GM18870 (cell line): ENCODE results near the gene GRID1.

ENCODE experiments used
- ATAC-seq: cut with Tn5 transposase; IDR thresholded peaks from one replicate; pipeline ENCODE4 v1.9.1; 2021; ENCODE audit warnings: moderate library complexity; ENCODE audit not compliant: unreplicated experiment

The GRID1 gene

GRCh38 chr10:86071758-86072157, 294.8 kb downstream of the GRID1 start:
- no peak for ATAC-seq

- no peak for ATAC-seq
These were observed 295.4 kb downstream of the GRID1 start for GRCh38 chr10:86071145-86071544.

- no peak for ATAC-seq
These were observed 296.3 kb downstream of the GRID1 start for GRCh38 chr10:86070278-86070677.

GRCh38 chr10:86068231-86069054, 298.2 kb downstream of the GRID1 start:
- ATAC-seq: no peak

GRCh38 chr10:86067436-86068050, 299.1 kb downstream of the GRID1 start:
- ATAC-seq: no peak

- ATAC-seq: no peak
These were observed 299.9 kb downstream of the GRID1 start for GRCh38 chr10:86066696-86067095.

GRCh38 chr10:86065711-86066251, 300.8 kb downstream of the GRID1 start:
- ATAC-seq: no peak

GRCh38 chr10:86064931-86065662, 301.5 kb downstream of the GRID1 start:
- no peak for ATAC-seq

GRCh38 chr10:86064219-86064618, 302.4 kb downstream of the GRID1 start:
- no peak for ATAC-seq

GRCh38 chr10:86063341-86063740, 303.3 kb downstream of the GRID1 start:
- ATAC-seq: no peak

- no peak for ATAC-seq
These were observed 303.9 kb downstream of the GRID1 start for GRCh38 chr10:86062647-86063145.

- no peak for ATAC-seq
These were observed 304.4 kb downstream of the GRID1 start for GRCh38 chr10:86062198-86062550.

GRCh38 chr10:86061278-86062197, 305.1 kb downstream of the GRID1 start:
- ATAC-seq: no peak

- ATAC-seq: no peak
These were observed 306.0 kb downstream of the GRID1 start for GRCh38 chr10:86060386-86061277.

GRCh38 chr10:86059892-86060291, 306.7 kb downstream of the GRID1 start:
- ATAC-seq: no peak

GRCh38 chr10:86058964-86059363, 307.6 kb downstream of the GRID1 start:
- ATAC-seq: no peak

- ATAC-seq: no peak
These were observed 308.9 kb downstream of the GRID1 start for GRCh38 chr10:86057708-86058107.

GRCh38 chr10:86056672-86057071, 309.9 kb downstream of the GRID1 start:
- no peak for ATAC-seq

GRCh38 chr10:86055928-86056327, 310.7 kb downstream of the GRID1 start:
- no peak for ATAC-seq
